Measurements from ENCODE around the gene PRPF38B.
A peak's percentile ranks its signal among the peaks of the same experiment; 100 is the strongest.

Gene PRPF38B

DNA sequence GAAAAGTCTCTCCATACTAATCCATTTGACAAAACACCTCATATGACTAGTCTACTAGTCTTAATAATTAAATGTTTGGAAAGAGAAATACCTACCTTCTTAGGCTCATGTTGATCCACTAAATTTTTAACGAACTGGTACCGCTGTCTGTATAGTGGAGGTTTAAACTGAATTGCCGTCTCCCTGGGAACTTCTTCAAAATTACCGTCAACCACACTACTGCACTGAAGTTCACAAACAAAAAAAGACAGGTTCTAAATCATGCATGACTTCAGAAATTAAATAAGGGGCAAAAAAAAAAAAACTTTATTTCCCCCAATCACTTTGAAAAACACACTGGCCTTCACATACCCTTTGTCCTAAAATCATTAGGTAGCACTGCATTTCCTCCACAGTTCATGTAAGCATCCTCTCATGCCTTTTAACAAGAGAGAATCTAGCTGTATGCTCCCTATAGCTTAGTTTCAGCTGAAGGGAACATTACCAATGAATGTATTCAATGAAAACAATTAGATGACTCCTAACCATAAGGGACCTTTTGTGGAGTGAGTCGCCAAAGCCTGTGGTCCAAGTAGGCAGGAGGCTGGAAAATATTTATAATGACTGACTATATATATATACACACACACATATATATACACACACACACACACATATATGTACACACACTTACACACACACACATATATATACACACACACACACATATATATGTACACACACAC lies 34.6 kb upstream of the PRPF38B start:
- Histone ChIP-seq H3K4ac (ENCODE audit: low read depth in 1 of 2, low read length in 2 of 2) (no peak overlapping the region), H3K4me2 (ENCODE audit: low read length, poor library complexity, severe bottlenecking) (no peak overlapping the region), H2BK12ac (ENCODE audit: low read length in 2 of 2) (no peak overlapping the region), H3K9me3 (ENCODE audit: control insufficient read depth, low read length) (no peaks in the 10 kb centered on the region), H2AK5ac (ENCODE audit: low read length, severe bottlenecking) (no peak overlapping the region), H3K27me3 (ENCODE audit: control insufficient read depth in 1 of 2, insufficient read depth in 1 of 2, low read length in 2 of 2) (no peaks in the 10 kb centered on the region), H4K8ac (ENCODE audit: low read length) (no peak overlapping the region), H2AFZ (ENCODE audit: low read depth, low read length) (no peak overlapping the region), H3K4me3 (ENCODE audit: insufficient read depth in 1 of 2, low read depth in 1 of 2, low read length in 2 of 2) (no peak overlapping the region), H3K9ac (ENCODE audit: low read length) (no peak overlapping the region), H4K91ac (ENCODE audit: low read length) (no peak overlapping the region), H3K79me1 (replicated peaks; ENCODE audit: low read length, poor library complexity, severe bottlenecking) (no peaks in the 10 kb centered on the region), H3K18ac (ENCODE audit: low read depth in 1 of 2, low read length in 2 of 2) (no peak overlapping the region), H2BK120ac (ENCODE audit: low read depth, low read length) (no peak overlapping the region), H2BK5ac (ENCODE audit: low read depth, low read length, poor library complexity, severe bottlenecking) (no peak overlapping the region), H3K27ac (ENCODE audit: low read length, poor library complexity, severe bottlenecking) (no peak overlapping the region), H3K4me1 (ENCODE audit: control insufficient read depth, insufficient read depth, low read depth, low read length) (peaks cover 8% of the 10 kb centered on the region), H2BK15ac (ENCODE audit: low read depth, poor library complexity, severe bottlenecking) (no peak overlapping the region), H3K36me3 (ENCODE audit: control insufficient read depth in 1 of 2, insufficient read depth in 2 of 2, low read depth in 1 of 2, low read length in 2 of 2) (no peaks in the 10 kb centered on the region), H3K14ac (ENCODE audit: low read length in 2 of 2) (no peak overlapping the region), H3K23ac (ENCODE audit: low read length in 2 of 2) (no peak overlapping the region)
- WGBS = 100% methylated on average over 4 of the region's 5 CpGs
- no peak for DNase-seq

DNA sequence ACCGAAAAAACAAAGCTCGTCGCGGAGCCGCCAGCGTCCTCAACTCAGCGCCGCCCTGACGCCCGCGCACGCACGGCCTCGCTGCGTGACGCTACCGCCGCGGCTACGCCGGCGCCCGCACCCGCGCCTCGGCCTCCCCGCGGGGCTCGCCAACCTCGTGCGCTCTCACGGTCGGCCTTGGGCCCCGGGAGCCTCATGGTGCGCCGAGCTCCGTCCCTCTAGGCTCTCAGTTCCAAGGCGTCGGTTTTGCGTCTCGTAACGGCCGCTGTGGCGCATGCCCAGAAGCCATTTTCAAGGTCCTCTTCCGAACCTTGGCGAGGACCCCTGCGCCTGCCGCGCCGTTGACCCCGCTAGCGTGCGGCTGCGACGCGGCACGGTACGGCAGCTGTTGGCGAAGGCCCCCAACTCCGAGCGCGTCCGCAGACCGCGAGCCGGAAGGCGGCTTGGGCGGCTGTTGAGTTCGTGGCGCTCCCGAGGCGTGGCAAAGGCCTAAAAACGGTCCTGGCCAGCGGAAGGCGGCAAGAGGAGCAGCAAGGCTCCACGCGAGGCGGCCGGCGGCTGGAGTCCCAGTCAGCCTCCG lies 31.0 kb upstream of the PRPF38B start, which contains the start of gene HENMT1:
TSS of gene HENMT1 (minus strand) at position 64 of the 580 bp plus-strand sequence. CDS start 1,209 bp downstream, outside the sequence.
- no peaks in the 10 kb centered on the region for H3K9me3 ChIP-seq (ENCODE audit: control insufficient read depth, low read length)
- H2BK12ac ChIP-seq (ENCODE audit: low read length in 2 of 2) = peak within 1 kb of the TSS; percentile 29 to 75
- H4K91ac ChIP-seq (ENCODE audit: low read length) = peak within 1 kb of the TSS; percentile 97
- H3K27ac ChIP-seq (ENCODE audit: low read length, poor library complexity, severe bottlenecking) = no peak within 1 kb of the TSS
- H4K8ac ChIP-seq (ENCODE audit: low read length) = peak within 1 kb of the TSS; percentile 99
- H3K4me2 ChIP-seq (ENCODE audit: low read length, poor library complexity, severe bottlenecking) = peak within 1 kb of the TSS; percentile 72
- peaks cover 8% of the 10 kb centered on the region for H3K4me1 ChIP-seq (ENCODE audit: control insufficient read depth, insufficient read depth, low read depth, low read length)
- H2BK120ac ChIP-seq (ENCODE audit: low read depth, low read length) = peak within 1 kb of the TSS; percentile 87
- peak within 1 kb of the TSS; percentile 94 for H3K9ac ChIP-seq (ENCODE audit: low read length)
- peak within 1 kb of the TSS; percentile 86 to 93 for H3K4ac ChIP-seq (ENCODE audit: low read depth in 1 of 2, low read length in 2 of 2)
- peak within 1 kb of the TSS; percentile 90 to 94 for H3K18ac ChIP-seq (ENCODE audit: low read depth in 1 of 2, low read length in 2 of 2)
- no peak within 1 kb of the TSS for H2AK5ac ChIP-seq (ENCODE audit: low read length, severe bottlenecking)
- 2% methylated on average over 66 of the region's 81 CpGs for WGBS
- H3K36me3 ChIP-seq (ENCODE audit: control insufficient read depth in 1 of 2, insufficient read depth in 2 of 2, low read depth in 1 of 2, low read length in 2 of 2) = no peaks in the 10 kb centered on the region
- H3K4me3 ChIP-seq (ENCODE audit: insufficient read depth in 1 of 2, low read depth in 1 of 2, low read length in 2 of 2) = peak within 1 kb of the TSS; percentile 58 to 82
- peak; percentile 66 for DNase-seq
- peak within 1 kb of the TSS; percentile 75 for H2BK15ac ChIP-seq (ENCODE audit: low read depth, poor library complexity, severe bottlenecking)
- H3K23ac ChIP-seq (ENCODE audit: low read length in 2 of 2) = peak within 1 kb of the TSS in 1 of 2 experiments; percentile 46
- no peaks in the 10 kb centered on the region for H3K27me3 ChIP-seq (ENCODE audit: control insufficient read depth in 1 of 2, insufficient read depth in 1 of 2, low read length in 2 of 2)
- no peaks in the 10 kb centered on the region for H3K79me1 ChIP-seq (replicated peaks; ENCODE audit: low read length, poor library complexity, severe bottlenecking)
- peak within 1 kb of the TSS in 1 of 2 experiments; percentile 45 for H3K14ac ChIP-seq (ENCODE audit: low read length in 2 of 2)
- H2AFZ ChIP-seq (ENCODE audit: low read depth, low read length) = peak within 1 kb of the TSS; percentile 97
- H2BK5ac ChIP-seq (ENCODE audit: low read depth, low read length, poor library complexity, severe bottlenecking) = no peak within 1 kb of the TSS

DNA sequence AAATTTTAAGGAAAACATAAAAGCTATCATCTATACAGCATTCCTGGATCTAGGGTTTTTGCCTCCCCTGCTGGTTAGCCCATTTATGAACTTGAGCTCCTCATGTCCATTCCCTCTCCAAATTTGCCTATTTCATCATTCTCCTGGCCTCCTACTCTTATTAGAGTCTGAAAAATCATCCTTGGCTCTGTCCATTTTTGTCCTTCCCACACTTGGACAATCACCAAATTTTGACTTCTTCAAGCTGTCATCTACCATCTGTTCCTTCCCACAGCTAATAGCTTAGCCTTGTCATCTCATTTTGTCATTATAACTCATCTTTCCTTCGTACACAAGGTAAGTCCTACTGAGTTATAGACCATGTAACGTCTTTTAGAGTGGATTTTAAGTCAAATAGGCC lies 29.0 kb upstream of the PRPF38B start:
- Histone ChIP-seq H4K91ac (ENCODE audit: low read length) (no peak overlapping the region), H3K9ac (ENCODE audit: low read length) (no peak overlapping the region), H3K27me3 (ENCODE audit: control insufficient read depth in 1 of 2, insufficient read depth in 1 of 2, low read length in 2 of 2) (no peaks in the 10 kb centered on the region), H2BK12ac (ENCODE audit: low read length in 2 of 2) (no peak overlapping the region), H2AFZ (ENCODE audit: low read depth, low read length) (no peak overlapping the region), H2BK5ac (ENCODE audit: low read depth, low read length, poor library complexity, severe bottlenecking) (no peak overlapping the region), H2BK15ac (ENCODE audit: low read depth, poor library complexity, severe bottlenecking) (no peak overlapping the region), H2AK5ac (ENCODE audit: low read length, severe bottlenecking) (no peak overlapping the region), H3K18ac (ENCODE audit: low read depth in 1 of 2, low read length in 2 of 2) (no peak overlapping the region), H2BK120ac (ENCODE audit: low read depth, low read length) (no peak overlapping the region), H3K27ac (ENCODE audit: low read length, poor library complexity, severe bottlenecking) (no peak overlapping the region), H3K4me2 (ENCODE audit: low read length, poor library complexity, severe bottlenecking) (no peak overlapping the region), H4K8ac (ENCODE audit: low read length) (no peak overlapping the region), H3K36me3 (ENCODE audit: control insufficient read depth in 1 of 2, insufficient read depth in 2 of 2, low read depth in 1 of 2, low read length in 2 of 2) (no peaks in the 10 kb centered on the region), H3K14ac (ENCODE audit: low read length in 2 of 2) (no peak overlapping the region), H3K4ac (ENCODE audit: low read depth in 1 of 2, low read length in 2 of 2) (no peak overlapping the region), H3K79me1 (replicated peaks; ENCODE audit: low read length, poor library complexity, severe bottlenecking) (no peaks in the 10 kb centered on the region), H3K23ac (ENCODE audit: low read length in 2 of 2) (no peak overlapping the region), H3K4me3 (ENCODE audit: insufficient read depth in 1 of 2, low read depth in 1 of 2, low read length in 2 of 2) (no peak overlapping the region), H3K4me1 (ENCODE audit: control insufficient read depth, insufficient read depth, low read depth, low read length) (peaks cover 8% of the 10 kb centered on the region), H3K9me3 (ENCODE audit: control insufficient read depth, low read length) (no peaks in the 10 kb centered on the region)
- no peak for DNase-seq
- WGBS = 100% methylated on average over 1 of the region's 2 CpGs

DNA sequence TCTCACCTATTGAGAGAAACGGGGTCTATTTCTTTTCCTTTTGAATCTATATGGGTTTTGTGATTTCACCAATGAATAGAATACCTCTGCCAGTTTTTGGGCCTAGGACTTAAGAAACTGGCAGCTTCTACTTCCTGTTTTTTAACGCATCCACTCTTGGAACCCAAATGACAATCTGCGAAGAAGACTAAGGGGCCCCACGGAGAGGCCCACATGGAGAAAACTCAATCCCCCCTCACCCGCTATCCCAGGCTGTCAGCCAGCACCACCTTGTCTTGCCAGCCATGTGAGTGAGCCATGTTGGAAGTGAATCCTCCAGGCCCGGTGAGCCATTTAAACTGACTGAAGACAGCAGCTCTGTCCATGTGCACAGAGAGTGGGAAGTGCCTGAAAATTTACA lies 27.6 kb upstream of the PRPF38B start:
- Histone ChIP-seq H3K9me3 (ENCODE audit: control insufficient read depth, low read length) (no peaks in the 10 kb centered on the region), H2BK120ac (ENCODE audit: low read depth, low read length) (no peak overlapping the region), H2BK15ac (ENCODE audit: low read depth, poor library complexity, severe bottlenecking) (no peak overlapping the region), H3K4me1 (ENCODE audit: control insufficient read depth, insufficient read depth, low read depth, low read length) (peaks cover 8% of the 10 kb centered on the region), H3K23ac (ENCODE audit: low read length in 2 of 2) (no peak overlapping the region), H3K4ac (ENCODE audit: low read depth in 1 of 2, low read length in 2 of 2) (no peak overlapping the region), H3K4me3 (ENCODE audit: insufficient read depth in 1 of 2, low read depth in 1 of 2, low read length in 2 of 2) (no peak overlapping the region), H4K8ac (ENCODE audit: low read length) (no peak overlapping the region), H2BK5ac (ENCODE audit: low read depth, low read length, poor library complexity, severe bottlenecking) (no peak overlapping the region), H2BK12ac (ENCODE audit: low read length in 2 of 2) (no peak overlapping the region), H3K14ac (ENCODE audit: low read length in 2 of 2) (no peak overlapping the region), H3K27me3 (ENCODE audit: control insufficient read depth in 1 of 2, insufficient read depth in 1 of 2, low read length in 2 of 2) (no peaks in the 10 kb centered on the region), H4K91ac (ENCODE audit: low read length) (no peak overlapping the region), H3K79me1 (replicated peaks; ENCODE audit: low read length, poor library complexity, severe bottlenecking) (no peaks in the 10 kb centered on the region), H3K18ac (ENCODE audit: low read depth in 1 of 2, low read length in 2 of 2) (no peak overlapping the region), H3K27ac (ENCODE audit: low read length, poor library complexity, severe bottlenecking) (no peak overlapping the region), H2AK5ac (ENCODE audit: low read length, severe bottlenecking) (no peak overlapping the region), H3K36me3 (ENCODE audit: control insufficient read depth in 1 of 2, insufficient read depth in 2 of 2, low read depth in 1 of 2, low read length in 2 of 2) (no peaks in the 10 kb centered on the region), H3K9ac (ENCODE audit: low read length) (peak overlapping the region; percentile 16), H2AFZ (ENCODE audit: low read depth, low read length) (no peak overlapping the region), H3K4me2 (ENCODE audit: low read length, poor library complexity, severe bottlenecking) (no peak overlapping the region)
- DNase-seq = no peak
- WGBS = 95% methylated on average over 5 of the region's 6 CpGs
